ENCODE data around the gene PRR19. TPM values are rescaled to one million over a fixed set of nuclear protein-coding genes. Genes with fewer than 3 reads are reported as not detected.
A peak's percentile ranks its signal among the peaks of the same experiment; 100 is the strongest.

PRR19 gene
- total RNA-seq, 2 experiments from 2014 or later: 0.38 to 0.49 TPM

GRCh38 chr19:42270346-42271044, 31.4 kb upstream of the PRR19 start:
- H3K27ac Mint-ChIP-seq: peak overlapping the region; percentile 99
- no peak for TF ChIP-seq CTCF (IDR thresholded peaks at IDR 0.05)
- POLR2A ChIA-PET: interaction anchor here (1.1 to 4.3 kb wide), 9 partner anchors 8 to 28 kb away, joined by 3 to 31 read pairs (median 14); partner anchors contain the start of gene GSK3A
- CTCF ChIA-PET: interaction anchor here (1.0 to 2.2 kb wide), 3 partner anchors 9 to 27 kb away, joined by 3 to 36 read pairs (median 5); no protein-coding TSS in a partner anchor
- H3K4me1 Mint-ChIP-seq (ENCODE audit: low read depth): peaks cover 37% of the 10 kb centered on the region
- no peaks in the 10 kb centered on the region for H3K27me3 Mint-ChIP-seq
- H3K4me3 Mint-ChIP-seq: no peak overlapping the region
- peaks cover 13% of the 10 kb centered on the region for H3K36me3 Mint-ChIP-seq (ENCODE audit: low read depth)
- H3K9me3 Mint-ChIP-seq: no peaks in the 10 kb centered on the region
- intact Hi-C loops (cut with micrococcal nuclease): no loop called here
- DNase-seq (peak; percentile 87), ATAC-seq (peak; percentile 8)

GRCh38 chr19:42271045-42271419, 30.9 kb upstream of the PRR19 start:
- TF ChIP-seq CTCF (IDR thresholded peaks at IDR 0.05): no peak
- CTCF ChIA-PET: interaction anchor here (1.0 to 2.2 kb wide), 3 partner anchors 9 to 28 kb away, joined by 3 to 36 read pairs (median 5); no protein-coding TSS in a partner anchor
- DNase-seq: no peak
- no peaks in the 10 kb centered on the region for H3K9me3 Mint-ChIP-seq
- POLR2A ChIA-PET: interaction anchor here (1.1 to 4.3 kb wide), 8 partner anchors 9 to 29 kb away, joined by 3 to 31 read pairs (median 14); partner anchors contain the start of gene GSK3A
- intact Hi-C loops (cut with micrococcal nuclease): no loop called here
- H3K27me3 Mint-ChIP-seq: no peaks in the 10 kb centered on the region
- no peak overlapping the region for H3K4me3 Mint-ChIP-seq
- peaks cover 40% of the 10 kb centered on the region for H3K4me1 Mint-ChIP-seq (ENCODE audit: low read depth)
- H3K27ac Mint-ChIP-seq: peak overlapping the region; percentile 99
- H3K36me3 Mint-ChIP-seq (ENCODE audit: low read depth): peaks cover 13% of the 10 kb centered on the region
- no peak for ATAC-seq

- intact Hi-C loops (cut with micrococcal nuclease): no loop called here
- no peak for DNase-seq
- Mint-ChIP-seq H3K27me3 (no peaks in the 10 kb centered on the region), H3K4me1 (ENCODE audit: low read depth) (peaks cover 50% of the 10 kb centered on the region), H3K9me3 (no peaks in the 10 kb centered on the region), H3K27ac (no peak overlapping the region), H3K4me3 (no peak overlapping the region), H3K36me3 (ENCODE audit: low read depth) (peaks cover 13% of the 10 kb centered on the region)
- no peak for ATAC-seq
- ChIA-PET CTCF (no interaction called here), POLR2A (interaction anchor here (1.1 to 4.3 kb wide), 5 partner anchors 8 to 30 kb away, joined by 3 to 31 read pairs (median 14); partner anchors contain the start of gene GSK3A)
- TF ChIP-seq CTCF (IDR thresholded peaks at IDR 0.05): no peak
These were observed 29.9 kb upstream of the PRR19 start for GRCh38 chr19:42271861-42272534.

- CTCF ChIA-PET: no interaction called here
- H3K27me3 Mint-ChIP-seq: no peaks in the 10 kb centered on the region
- ATAC-seq (no peak), DNase-seq (no peak)
- POLR2A ChIA-PET: interaction anchor here (3.1 to 4.3 kb wide), 2 partner anchors 7 to 10 kb away, joined by 26 to 31 read pairs; no protein-coding TSS in a partner anchor
- no peak overlapping the region for H3K27ac Mint-ChIP-seq
- no peaks in the 10 kb centered on the region for H3K9me3 Mint-ChIP-seq
- intact Hi-C loops (cut with micrococcal nuclease): no loop called here
- H3K36me3 Mint-ChIP-seq (ENCODE audit: low read depth): peaks cover 13% of the 10 kb centered on the region
- H3K4me1 Mint-ChIP-seq (ENCODE audit: low read depth): peaks cover 49% of the 10 kb centered on the region
- H3K4me3 Mint-ChIP-seq: no peak overlapping the region
- TF ChIP-seq CTCF (IDR thresholded peaks at IDR 0.05): no peak
These were observed 29.4 kb upstream of the PRR19 start for GRCh38 chr19:42272535-42272897.

- ATAC-seq (no peak), DNase-seq (no peak)
- no peaks in the 10 kb centered on the region for H3K27me3 Mint-ChIP-seq
- POLR2A ChIA-PET: interaction anchor here (4.3 kb wide), 1 partner anchor 9 kb away, joined by 31 read pairs; no protein-coding TSS in a partner anchor
- intact Hi-C loops (cut with micrococcal nuclease): no loop called here
- peaks cover 13% of the 10 kb centered on the region for H3K36me3 Mint-ChIP-seq (ENCODE audit: low read depth)
- CTCF ChIA-PET: no interaction called here
- H3K27ac Mint-ChIP-seq: no peak overlapping the region
- peaks cover 44% of the 10 kb centered on the region for H3K4me1 Mint-ChIP-seq (ENCODE audit: low read depth)
- no peak for TF ChIP-seq CTCF (IDR thresholded peaks at IDR 0.05)
- H3K9me3 Mint-ChIP-seq: no peaks in the 10 kb centered on the region
- H3K4me3 Mint-ChIP-seq: no peak overlapping the region
These were observed 28.9 kb upstream of the PRR19 start for GRCh38 chr19:42272989-42273406.
